Measurements from ENCODE around the gene ABHD14A. TPM values are rescaled to one million over a fixed set of nuclear protein-coding genes. Genes with fewer than 3 reads are reported as not detected.

The ABHD14A gene
- total RNA-seq, 1 donor from 2014 or later, result 17.8 TPM

DNA sequence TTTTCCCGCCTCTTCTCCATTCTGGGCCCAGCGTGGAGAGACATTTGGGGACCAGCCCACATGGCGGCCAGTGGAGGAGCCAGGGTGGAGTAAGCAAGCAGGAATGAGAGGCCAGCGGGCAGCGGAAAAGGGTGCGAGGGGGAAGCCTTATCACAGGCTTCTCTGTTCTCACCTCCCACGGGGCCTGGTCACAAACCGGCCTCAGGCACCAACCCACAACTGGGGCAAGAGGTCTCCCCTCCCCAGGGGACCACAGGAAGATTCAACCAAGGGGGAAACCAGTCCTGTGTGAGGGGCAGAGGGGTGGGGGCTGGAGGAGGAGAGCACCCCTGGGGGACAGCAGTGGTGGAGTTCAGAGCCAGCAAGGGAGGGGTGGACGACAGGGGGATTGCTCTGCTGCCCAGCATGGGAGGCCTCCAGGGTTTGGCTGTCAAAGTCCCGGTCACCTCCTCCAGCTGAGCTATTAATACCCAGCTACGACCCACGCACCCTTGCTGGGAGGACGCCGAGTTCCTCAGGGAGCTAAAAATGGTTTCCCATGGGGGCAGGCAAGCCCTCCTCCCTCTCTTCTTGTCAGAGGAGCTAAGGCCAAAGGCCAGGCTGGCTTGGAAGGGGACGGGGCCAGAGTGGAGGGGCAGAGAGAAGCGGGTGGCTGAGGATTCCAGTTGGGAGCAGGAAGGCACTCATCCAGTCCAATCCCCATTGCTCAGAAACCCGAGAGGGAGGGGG, 44.7 kb downstream of the ABHD14A start:
- peaks cover 30% of the 10 kb centered on the region for H3K4me1 ChIP-seq
- intact Hi-C loops (cut with DNase I), result loop anchor here (10.0 kb wide), 1 partner anchor 105 kb away; no protein-coding TSS in a partner anchor
- no peaks in the 10 kb centered on the region for H3K27me3 ChIP-seq (ENCODE audit: low read depth)
- no peaks in the 10 kb centered on the region for H3K36me3 ChIP-seq
- no peak overlapping the region for H3K4me3 ChIP-seq
- no peaks in the 10 kb centered on the region for H3K9me3 ChIP-seq
- DNase-seq (no peak), ATAC-seq (peak in 1 of 2 donors; percentile 7)
- H3K27ac ChIP-seq, result peak overlapping the region; percentile 31
- TF ChIP-seq CTCF (IDR thresholded peaks at IDR 0.05), result no peak

GRCh38 chr3:52020796-52021195, 45.9 kb downstream of the ABHD14A start:
- Histone ChIP-seq H3K27me3 (ENCODE audit: low read depth) (no peaks in the 10 kb centered on the region), H3K4me1 (peaks cover 30% of the 10 kb centered on the region), H3K4me3 (no peak overlapping the region), H3K9me3 (no peaks in the 10 kb centered on the region), H3K27ac (peak overlapping the region; percentile 67), H3K36me3 (no peaks in the 10 kb centered on the region)
- DNase-seq (no peak), ATAC-seq (no peak)
- TF ChIP-seq CTCF (IDR thresholded peaks at IDR 0.05), result no peak
- intact Hi-C loops (cut with DNase I), result no loop called here

DNA sequence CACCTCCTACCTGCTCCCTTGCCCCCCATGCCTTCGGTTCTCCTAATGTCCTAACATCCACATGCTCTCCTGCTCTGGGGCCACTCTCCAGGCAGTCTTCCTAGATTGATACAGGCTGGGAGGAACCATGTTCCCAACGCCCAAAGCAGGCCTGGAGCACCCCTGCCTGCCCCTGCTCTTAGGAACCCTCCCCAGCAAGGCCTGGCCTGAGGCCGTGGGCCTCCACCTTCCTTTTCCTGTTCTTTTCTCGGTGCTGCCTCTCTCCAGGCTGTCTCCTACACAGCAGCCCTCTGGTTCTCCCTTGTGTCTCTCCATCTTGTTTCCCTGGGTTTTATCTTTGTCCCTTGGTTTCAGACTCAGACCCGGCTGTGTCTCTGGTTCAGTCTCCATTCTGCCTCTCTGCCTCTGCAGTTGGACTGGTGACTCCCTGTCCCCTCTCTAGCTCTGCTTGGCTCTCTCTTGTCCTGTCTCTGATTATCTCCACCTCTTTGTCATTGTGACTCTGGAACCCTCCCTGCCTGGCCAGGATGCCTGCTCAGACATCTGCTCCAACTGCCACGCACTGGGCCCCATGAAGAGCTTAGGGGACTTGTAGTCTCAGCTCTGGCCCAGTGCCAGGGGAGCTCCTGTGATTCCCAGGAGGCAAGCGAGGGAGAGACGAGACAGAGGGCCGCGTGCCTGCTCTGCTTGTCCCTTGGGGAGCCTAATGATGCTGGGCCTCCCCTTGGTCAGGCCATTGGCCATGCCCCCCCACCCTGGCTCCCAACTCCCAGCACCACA, 46.8 kb downstream of the ABHD14A start:
- no peaks in the 10 kb centered on the region for H3K36me3 ChIP-seq
- DNase-seq, result no peak
- peaks cover 30% of the 10 kb centered on the region for H3K4me1 ChIP-seq
- no peak for TF ChIP-seq CTCF (IDR thresholded peaks at IDR 0.05)
- H3K27ac ChIP-seq, result peak overlapping the region; percentile 67
- no peak overlapping the region for H3K4me3 ChIP-seq
- no peak for ATAC-seq
- H3K9me3 ChIP-seq, result no peaks in the 10 kb centered on the region
- intact Hi-C loops (cut with DNase I), result no loop called here
- H3K27me3 ChIP-seq (ENCODE audit: low read depth), result no peaks in the 10 kb centered on the region

DNA sequence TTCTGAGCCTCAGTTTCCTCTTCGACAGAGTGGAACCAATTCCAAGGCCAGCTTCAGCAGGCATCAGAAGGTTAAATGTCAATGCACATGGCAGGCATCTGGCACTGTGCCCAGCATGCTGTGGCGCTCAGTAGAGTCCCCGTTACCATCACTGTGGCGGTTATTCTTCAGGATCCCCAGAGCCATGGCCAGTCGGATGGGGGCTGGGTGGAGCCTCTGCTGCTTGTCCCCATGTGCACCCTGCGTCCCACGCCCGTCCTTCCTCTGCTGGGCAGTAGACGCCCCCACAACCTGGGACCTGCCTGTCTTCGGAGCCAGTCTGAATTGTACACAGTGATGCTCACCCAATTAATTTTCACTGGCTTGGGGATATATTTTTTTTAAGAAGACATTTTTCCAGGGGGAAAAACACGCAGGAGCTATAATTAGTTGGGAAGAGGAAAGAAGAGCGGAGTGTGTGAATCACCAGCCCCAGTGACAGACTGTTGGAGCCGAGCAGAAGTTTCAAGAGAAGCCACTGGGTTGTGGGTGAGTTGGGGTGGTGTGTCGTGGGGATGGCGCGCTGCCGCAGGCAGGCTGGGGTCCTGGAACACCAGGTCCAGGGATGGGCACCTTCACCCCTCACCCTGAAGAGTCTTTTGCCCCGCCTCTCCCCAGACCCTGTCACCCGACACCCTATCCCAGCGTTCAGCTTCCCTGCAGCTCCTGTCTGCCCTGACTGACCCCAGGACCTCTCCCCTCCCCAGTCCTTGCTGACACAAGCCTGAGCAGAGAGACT, 47.6 kb downstream of the ABHD14A start:
- TF ChIP-seq CTCF (IDR thresholded peaks at IDR 0.05), result no peak
- H3K9me3 ChIP-seq, result no peaks in the 10 kb centered on the region
- DNase-seq, result no peak
- ATAC-seq, result peak in 1 of 2 donors; percentile 19
- H3K27ac ChIP-seq, result peak overlapping the region; percentile 68
- intact Hi-C loops (cut with DNase I), result no loop called here
- peaks cover 30% of the 10 kb centered on the region for H3K4me1 ChIP-seq
- peak overlapping the region; percentile 29 for H3K4me3 ChIP-seq
- H3K36me3 ChIP-seq, result no peaks in the 10 kb centered on the region
- no peaks in the 10 kb centered on the region for H3K27me3 ChIP-seq (ENCODE audit: low read depth)

DNA sequence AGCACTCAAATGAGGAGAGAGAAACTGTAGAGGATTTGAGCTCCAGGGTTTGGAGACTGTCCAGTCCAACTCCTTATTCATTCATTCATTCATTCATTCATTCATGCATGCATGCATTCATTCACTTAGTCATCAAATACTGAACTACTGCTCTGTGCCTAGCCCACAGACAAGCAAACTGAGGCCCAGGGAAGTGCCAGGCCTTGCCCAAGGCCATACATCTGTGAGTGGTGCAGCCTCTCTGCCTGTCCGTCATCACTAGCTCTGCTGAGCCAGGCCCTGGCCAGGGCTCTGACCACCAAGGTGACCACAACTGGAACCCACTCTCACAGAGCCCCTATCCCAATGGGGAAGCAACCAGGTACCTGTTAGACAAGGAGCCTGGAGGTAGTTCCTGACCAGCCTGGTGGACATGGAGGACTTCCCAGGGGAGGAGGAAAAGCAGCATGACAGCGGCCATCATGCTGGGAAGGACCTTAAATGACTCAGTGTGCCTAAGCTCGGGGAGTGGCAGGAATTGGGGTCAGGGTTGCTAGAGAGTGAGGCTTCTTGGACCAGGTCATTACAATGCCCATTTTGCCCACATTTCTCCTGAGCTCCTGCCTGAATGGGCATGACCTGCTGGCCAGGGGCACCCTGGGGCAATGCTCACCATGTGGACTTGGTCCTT, 48.4 kb downstream of the ABHD14A start:
- Histone ChIP-seq H3K27me3 (ENCODE audit: low read depth) (no peaks in the 10 kb centered on the region), H3K4me3 (peak overlapping the region; percentile 29), H3K27ac (peak overlapping the region; percentile 68), H3K4me1 (peaks cover 30% of the 10 kb centered on the region), H3K36me3 (no peaks in the 10 kb centered on the region), H3K9me3 (no peaks in the 10 kb centered on the region)
- ATAC-seq (no peak), DNase-seq (no peak)
- intact Hi-C loops (cut with DNase I), result no loop called here
- no peak for TF ChIP-seq CTCF (IDR thresholded peaks at IDR 0.05)

All from lower lobe of right lung (tissue), 2 donors.